GM21619 (cell line): ENCODE data around the gene TEX22.

ENCODE experiments used
- ATAC-seq: cut with Tn5 transposase; IDR thresholded peaks from one replicate; pipeline ENCODE4 v1.9.1; 2021; ENCODE audit not compliant: unreplicated experiment

Gene TEX22

DNA sequence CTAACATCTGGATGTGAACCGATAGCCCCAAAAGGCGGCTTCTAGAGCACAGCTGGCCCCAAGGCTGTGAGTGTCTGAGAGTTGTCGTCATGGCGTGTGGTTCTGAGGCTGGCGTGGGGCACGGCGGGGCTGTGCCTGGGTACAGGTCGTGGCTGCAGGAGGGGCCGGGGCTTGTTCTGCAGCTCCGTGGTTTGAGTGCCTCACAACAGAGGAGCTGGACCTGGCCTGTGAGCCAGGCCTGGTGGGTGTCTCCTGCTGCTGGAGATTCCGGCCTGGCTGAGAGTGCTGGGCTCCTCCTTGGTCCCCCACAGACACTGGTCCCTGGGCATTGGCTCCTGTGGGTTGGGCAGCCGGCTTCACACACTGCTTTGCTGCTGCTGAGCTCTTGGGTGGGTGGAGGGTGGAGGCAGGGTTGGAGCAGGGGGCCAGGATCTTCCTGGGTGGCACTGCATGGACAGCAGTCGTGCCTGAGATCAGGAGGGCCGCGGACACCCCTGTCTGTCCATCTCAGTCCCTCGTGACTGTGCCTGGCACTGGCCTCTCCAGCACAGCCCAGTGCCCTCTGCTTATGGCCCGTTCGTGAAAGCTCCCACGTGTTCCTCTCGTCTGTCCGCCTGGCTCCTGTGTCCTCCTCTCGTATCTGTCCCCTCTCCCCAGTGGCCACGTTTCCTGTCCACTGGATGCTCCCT, 31.8 kb upstream of the TEX22 start:
- ATAC-seq, result no peak

DNA sequence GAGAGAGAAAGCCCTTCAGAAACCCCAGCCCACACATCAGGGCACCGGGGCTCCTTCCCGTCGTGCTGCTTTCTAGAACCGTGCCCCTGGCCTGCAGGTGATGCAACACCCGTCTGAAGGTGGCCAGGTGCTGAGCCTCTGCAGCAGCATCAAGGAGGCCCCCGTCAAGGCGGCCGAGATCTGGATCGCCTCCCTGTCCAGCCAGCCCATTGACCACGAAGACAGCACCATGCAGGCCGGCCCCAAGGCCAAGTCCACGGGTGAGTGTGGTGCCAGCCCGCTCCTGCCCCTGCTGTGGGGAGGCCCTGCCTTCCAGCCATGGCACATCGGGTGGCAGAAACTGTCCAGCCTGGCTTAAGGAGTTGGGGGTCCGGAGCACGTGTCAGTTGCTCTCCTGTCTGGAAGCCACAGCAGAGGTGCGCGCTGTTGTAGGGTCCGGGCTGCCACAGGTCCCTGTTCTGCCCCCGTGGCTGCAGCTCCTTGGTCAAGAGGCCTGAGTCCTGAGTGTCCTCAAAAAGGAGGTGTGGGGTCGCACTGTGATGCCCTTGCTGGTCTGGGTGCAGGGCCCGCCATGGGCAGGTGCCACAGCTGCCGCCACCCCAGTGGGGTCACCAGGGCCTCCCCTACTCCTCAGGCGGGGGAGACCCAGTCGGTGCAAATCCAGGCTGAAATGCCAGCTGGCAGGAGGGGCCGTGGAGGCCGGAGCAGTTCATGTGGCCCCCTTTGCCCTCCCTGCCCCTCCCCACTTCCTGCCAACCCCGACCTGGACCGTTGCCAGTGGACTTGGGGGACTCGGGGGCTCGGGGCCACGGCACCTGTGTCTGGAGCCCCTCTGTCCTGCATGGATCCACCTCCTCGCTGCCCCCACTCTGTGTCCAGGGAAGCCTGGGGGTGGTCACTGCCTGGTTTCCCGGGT, 31.0 kb upstream of the TEX22 start:
- ATAC-seq, result no peak

- ATAC-seq, result no peak
These were observed 30.3 kb upstream of the TEX22 start for GRCh38 chr14:105368032-105368417.

GRCh38 chr14:105368426-105368825, 29.9 kb upstream of the TEX22 start:
- no peak for ATAC-seq

GRCh38 chr14:105368910-105369652, 29.3 kb upstream of the TEX22 start:
- ATAC-seq, result no peak

DNA sequence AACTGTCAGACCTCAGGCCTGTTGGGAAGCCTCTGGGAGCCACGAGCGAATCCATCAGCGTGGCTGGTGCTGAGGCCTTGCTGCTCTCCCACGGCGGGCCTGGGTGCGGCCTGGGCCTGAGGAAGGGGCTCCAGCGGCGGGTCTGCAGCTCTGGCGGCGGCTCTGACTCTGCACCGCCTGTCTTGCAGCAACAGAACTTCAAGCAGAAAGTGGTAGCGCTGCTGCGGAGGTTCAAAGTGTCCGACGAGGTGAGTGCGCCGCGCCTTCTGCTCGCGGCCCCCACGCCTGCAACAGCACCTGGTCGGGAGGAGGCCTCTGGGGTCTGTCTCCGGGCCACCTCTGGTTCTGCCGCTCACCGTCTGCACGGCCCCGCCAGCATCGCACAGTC, 28.7 kb upstream of the TEX22 start:
- ATAC-seq, result no peak

DNA sequence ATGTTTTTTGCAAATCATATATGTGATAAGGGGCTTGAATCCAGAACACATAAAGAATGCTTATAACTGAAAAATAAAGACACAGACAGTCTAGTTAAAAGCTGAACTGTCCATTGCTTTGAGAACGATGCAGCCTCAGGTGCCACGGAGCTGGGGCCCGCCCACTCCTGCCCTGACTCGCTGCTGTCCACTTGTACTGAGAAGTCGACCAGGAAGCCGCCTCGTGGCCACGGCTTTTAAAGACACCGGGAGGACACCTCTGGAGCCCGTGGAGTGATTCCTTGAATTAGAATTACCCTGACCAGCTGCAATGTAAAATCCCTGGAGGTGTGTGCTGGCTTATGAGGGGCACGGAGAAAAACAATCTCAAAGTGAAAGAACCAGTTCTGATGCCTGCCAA, 23.9 kb upstream of the TEX22 start:
- ATAC-seq, result no peak

DNA sequence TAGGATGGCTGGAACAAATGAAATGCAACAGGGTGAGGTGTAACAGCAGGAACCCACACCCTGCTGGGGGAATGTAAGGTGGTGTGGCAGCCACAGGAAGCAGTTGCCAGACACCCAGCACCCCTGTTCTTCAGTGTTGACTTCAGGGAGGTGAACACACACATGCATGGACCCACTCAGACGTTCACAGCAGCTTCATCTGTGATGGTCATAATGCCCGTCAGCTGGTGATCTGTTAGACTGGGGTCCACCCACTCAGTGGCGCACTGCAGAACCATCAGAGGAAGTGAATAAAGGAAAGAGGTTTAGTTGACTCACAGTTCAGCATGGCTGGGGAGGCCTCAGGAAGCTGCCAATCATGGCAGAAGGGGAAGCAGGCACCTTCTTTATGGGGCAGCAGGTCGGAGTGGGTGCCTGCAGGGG, 22.7 kb upstream of the TEX22 start:
- no peak for ATAC-seq

GRCh38 chr14:105376521-105377440, 21.6 kb upstream of the TEX22 start:
- no peak for ATAC-seq

DNA sequence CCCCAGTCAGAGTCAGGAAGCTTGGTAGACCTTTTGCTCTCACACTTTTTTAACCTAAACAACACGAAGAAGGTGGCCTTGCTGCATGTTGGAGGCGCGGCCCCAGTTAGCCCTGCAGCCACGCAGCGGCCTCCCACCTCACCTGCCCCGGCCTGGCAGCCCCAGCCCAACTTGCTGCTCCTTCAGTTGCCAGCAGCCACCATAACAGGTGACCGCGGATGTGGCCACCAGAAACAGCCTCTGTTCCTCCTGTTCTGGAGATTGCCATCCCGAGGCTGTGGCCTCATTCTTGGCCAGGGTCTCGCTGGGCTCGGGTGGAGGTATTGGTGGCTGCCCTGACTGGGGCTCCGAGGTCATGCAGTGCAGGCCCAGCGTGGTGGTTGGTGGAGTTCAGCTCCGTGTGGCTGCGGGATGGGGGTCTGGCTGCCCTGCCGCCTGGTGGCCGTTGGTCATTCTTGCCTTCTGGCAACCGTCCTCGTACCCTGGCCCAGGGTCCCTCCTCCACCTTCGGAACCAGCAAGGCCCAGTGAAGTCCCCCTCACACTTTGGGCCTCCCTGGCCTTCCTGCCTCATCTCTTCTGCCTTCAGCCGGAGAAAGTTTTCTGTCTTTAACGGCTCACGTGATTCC, 20.7 kb upstream of the TEX22 start:
- ATAC-seq, result no peak

GRCh38 chr14:105378199-105378598, 20.1 kb upstream of the TEX22 start:
- no peak for ATAC-seq

GRCh38 chr14:105378873-105379685, 19.3 kb upstream of the TEX22 start:
- ATAC-seq, result no peak

DNA sequence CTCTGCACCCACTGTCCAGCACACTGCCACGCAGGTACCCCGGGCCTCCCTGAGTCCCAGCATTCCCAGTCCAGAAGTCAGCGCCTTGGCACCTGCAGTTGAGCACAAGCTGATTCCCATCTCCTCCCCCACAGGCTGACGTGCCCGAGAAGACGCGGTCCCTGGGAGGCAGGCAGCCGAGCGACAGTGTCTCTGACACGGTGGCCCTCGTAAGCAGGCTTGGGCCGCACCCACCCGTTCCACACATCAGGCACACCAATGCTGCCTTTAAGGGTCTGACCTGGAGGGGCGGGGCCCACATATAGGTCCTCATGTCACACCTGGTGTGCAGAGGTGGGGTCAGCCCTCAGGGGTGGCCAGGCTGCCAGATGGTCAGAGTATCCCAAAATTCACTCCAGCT, 18.4 kb upstream of the TEX22 start:
- no peak for ATAC-seq

- ATAC-seq, result no peak
These were observed 17.6 kb upstream of the TEX22 start for GRCh38 chr14:105380756-105381155.

DNA sequence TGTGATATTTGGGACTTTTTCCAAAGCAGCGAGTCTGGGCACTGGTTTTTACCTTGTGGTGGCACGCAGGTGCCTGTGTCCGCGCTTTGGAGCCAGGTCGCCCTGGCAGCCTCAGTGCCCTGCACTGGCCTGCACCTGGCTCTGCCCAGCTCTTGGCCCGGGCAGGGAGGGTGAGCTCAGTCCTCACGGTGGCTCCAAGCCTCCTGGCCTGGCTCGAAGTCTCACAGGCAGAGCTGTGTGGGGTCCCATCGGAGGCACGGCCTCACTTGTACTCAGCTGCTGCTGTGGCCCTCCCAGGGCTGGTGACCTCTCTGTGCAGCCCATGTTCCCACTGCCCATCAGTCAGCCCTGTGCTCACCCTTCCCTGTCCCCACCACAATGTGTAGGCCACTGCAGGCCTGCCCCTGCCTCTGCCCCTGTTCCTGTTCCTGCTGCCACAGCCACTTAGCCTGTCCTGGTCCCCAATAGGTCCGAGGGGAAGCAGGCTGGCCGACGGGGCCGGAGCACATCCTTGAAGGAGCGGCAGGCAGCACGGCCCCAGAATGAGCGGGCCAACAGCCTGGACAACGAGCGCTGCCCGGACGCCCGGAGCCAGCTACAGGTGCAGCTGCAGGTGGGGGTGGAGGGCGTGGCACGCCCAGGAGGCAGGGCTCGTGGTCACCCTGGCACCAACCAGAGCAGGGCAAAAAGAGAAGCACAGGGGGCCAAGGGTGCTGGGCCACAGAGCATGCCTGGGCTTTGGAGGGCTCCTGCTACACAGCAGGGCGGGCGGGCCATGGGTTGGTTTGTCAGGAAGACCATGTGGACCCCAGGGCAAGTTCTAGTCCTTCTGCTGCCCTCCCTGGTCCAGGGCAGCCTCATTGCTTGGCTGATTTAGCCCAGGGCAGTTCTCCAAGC, 16.6 kb upstream of the TEX22 start:
- no peak for ATAC-seq

GRCh38 chr14:105382343-105383082, 15.8 kb upstream of the TEX22 start:
- ATAC-seq, result no peak

DNA sequence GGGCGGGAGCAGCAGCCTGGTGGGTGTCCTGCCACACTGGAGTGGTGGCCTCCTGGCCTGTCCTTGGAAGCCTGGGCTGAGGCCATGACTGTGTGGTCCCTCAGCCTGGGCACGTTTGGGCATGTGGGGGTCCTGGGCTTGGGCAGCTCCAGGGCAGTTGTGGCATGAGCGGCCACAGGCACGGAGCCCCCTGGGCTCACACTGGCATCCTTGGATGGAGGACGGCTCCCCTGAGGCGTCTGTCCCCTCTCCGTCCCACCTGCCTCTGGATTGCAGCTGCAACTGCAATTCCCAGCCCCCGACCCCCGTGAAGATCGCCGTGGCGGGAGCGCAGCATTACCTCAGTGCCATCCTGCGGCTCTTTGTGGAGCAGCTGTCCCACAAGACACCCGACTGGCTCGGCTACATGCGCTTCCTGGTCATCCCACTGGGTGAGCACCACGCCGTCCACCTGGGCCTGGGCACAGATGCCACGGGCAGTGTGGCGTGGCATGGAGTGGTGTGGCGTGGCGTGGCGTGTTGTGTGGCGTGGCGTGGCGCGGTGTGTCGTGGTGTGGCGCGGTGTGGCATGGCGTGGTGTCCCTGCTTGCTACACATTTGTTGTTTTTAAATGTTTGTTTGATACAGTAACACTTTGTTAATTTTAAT, 15.1 kb upstream of the TEX22 start:
- ATAC-seq, result no peak
